K562 (cell line): ENCODE results near the gene SKIC3. TPM values are rescaled to one million over a fixed set of nuclear protein-coding genes. Genes with fewer than 3 reads are reported as not detected.
A peak's percentile ranks its signal among the peaks of the same experiment; 100 is the strongest.

Source experiments
- ARNT ChIP-seq, 2 experiments: fragments of 450-650 bp; IDR thresholded peaks; 2 replicates each; pipeline ENCODE4 v1.6.1; 2016; ENCODE audit warnings: mild to moderate bottlenecking in 1 of 2
- CBX5 ChIP-seq: IDR thresholded peaks from 2 replicates; pipeline ENCODE4 v1.6.1; 2014; ENCODE audit warnings: low read depth, borderline replicate concordance
- CGGBP1 ChIP-seq: fragments of 250-450 bp; sonication (Bioruptor Pico); IDR thresholded peaks from 2 replicates; pipeline ENCODE4 v1.9.0; 2021; ENCODE audit warnings: mild to moderate bottlenecking
- E2F4 ChIP-seq: sonication (generic); formaldehyde crosslinking; IDR thresholded peaks from 2 replicates; pipeline ENCODE4 v1.8.0; 2022; ENCODE audit warnings: mild to moderate bottlenecking, low read depth, missing genetic modification reagents
- E2F5 ChIP-seq: sonication (generic); formaldehyde crosslinking; IDR thresholded peaks from 2 replicates; pipeline ENCODE4 v1.8.0; 2022; ENCODE audit warnings: mild to moderate bottlenecking, missing genetic modification reagents
- HNRNPL ChIP-seq: fragments of 200-400 bp; formaldehyde crosslinking; IDR thresholded peaks from 2 replicates; pipeline ENCODE4 v1.6.1; 2017; ENCODE audit warnings: low read depth, mild to moderate bottlenecking, low read length
- KDM1A ChIP-seq, 2 experiments: fragments of 450-650 bp; IDR thresholded peaks; 2 replicates each; pipeline ENCODE4 v1.6.1; 2016; ENCODE audit warnings: mild to moderate bottlenecking in 2 of 2
- MCM2 ChIP-seq: fragments of 450-650 bp; IDR thresholded peaks from 2 replicates; pipeline ENCODE4 v1.6.1; 2017; ENCODE audit warnings: low read depth, mild to moderate bottlenecking
- NBN ChIP-seq: fragments of 450-650 bp; IDR thresholded peaks from 2 replicates; pipeline ENCODE4 v1.6.1; 2016; ENCODE audit warnings: low read depth, mild to moderate bottlenecking
- RAD51 ChIP-seq: fragments of 450-650 bp; IDR thresholded peaks from 2 replicates; pipeline ENCODE4 v1.7.1; 2016; ENCODE audit warnings: low read depth, mild to moderate bottlenecking, borderline replicate concordance
- RBBP5 ChIP-seq: fragments of 200-600 bp; sonication (generic); IDR thresholded peaks from 2 replicates; pipeline ENCODE4 v1.6.1; 2012; ENCODE audit warnings: borderline replicate concordance, mild to moderate bottlenecking, low read length, control low read depth, inconsistent platforms; ENCODE audit not compliant: insufficient read depth, poor library complexity, severe bottlenecking
- RBM39 ChIP-seq: fragments of 200-400 bp; formaldehyde crosslinking; optimal IDR thresholded peaks from 2 replicates; pipeline ENCODE3; 2018; ENCODE audit warnings: low read depth, low read length
- TAF1 ChIP-seq: IDR thresholded peaks from 2 replicates; pipeline ENCODE4 v1.6.1; 2011; ENCODE audit warnings: mild to moderate bottlenecking, low read length, moderate library complexity; ENCODE audit not compliant: insufficient read depth, control insufficient read depth, severe bottlenecking; ENCODE audit errors: extremely low read depth
- TFE3 ChIP-seq: fragments of 450-650 bp; formaldehyde crosslinking; IDR thresholded peaks from 2 replicates; pipeline ENCODE4 v1.4.0; 2020; ENCODE audit warnings: mild to moderate bottlenecking, mixed read lengths
- ZBTB26 ChIP-seq: fragments of 450-650 bp; formaldehyde crosslinking; IDR thresholded peaks from 2 replicates; pipeline ENCODE4 v1.4.0; 2022; ENCODE audit warnings: missing genetic modification characterization
- ZBTB9 ChIP-seq: fragments of 450-650 bp; formaldehyde crosslinking; IDR thresholded peaks from 2 replicates; pipeline ENCODE4 v1.4.0; 2020; ENCODE audit warnings: mild to moderate bottlenecking, moderate library complexity
- ZNF263 ChIP-seq: sonication (generic); formaldehyde crosslinking; IDR thresholded peaks from 2 replicates; pipeline ENCODE4 v1.8.0; 2022; ENCODE audit warnings: mild to moderate bottlenecking, missing genetic modification reagents, borderline replicate concordance
- ZNF511 ChIP-seq: sonication (generic); formaldehyde crosslinking; IDR thresholded peaks from 2 replicates; pipeline ENCODE4 v1.8.0; 2022; ENCODE audit warnings: mild to moderate bottlenecking, missing genetic modification reagents
- ZSCAN29 ChIP-seq: fragments of 450-650 bp; IDR thresholded peaks from 2 replicates; pipeline ENCODE4 v1.6.1; 2017
- polyA plus RNA-seq, 8 experiments: library from polyadenylated mRNA; depleted of rRNA in 4 of 8; stranded (reverse) in 5 of 8; unstranded in 3 of 8; fragments of >200 nt; fragmentation: Nextera tagmentation in 2 of 8; fragmentation: Illumina TruSeq in 1 of 8; extraction: Ambion mirVana in 2 of 8; extraction: Trizol in 1 of 8; gene quantifications; 2 replicates each; pipeline versions ENCODE4 v1.2.1 to v1.2.3, GENCODE V29; 2011 to 2014; ENCODE audit warnings: inconsistent platforms in 1 of 8, missing spikeins in 1 of 8
- total RNA-seq, 7 experiments: library from RNA; depleted of rRNA in 6 of 7; stranded (reverse); fragments of >200 nt in 6 of 7; fragmentation: Illumina TruSeq in 2 of 7; extraction: Trizol in 2 of 7; gene quantifications; 2 replicates each; pipeline versions ENCODE4 v1.2.1 to v1.2.3, GENCODE V29; 2011 to 2021; ENCODE audit warnings: low replicate concordance in 1 of 7

Gene SKIC3
- total and polyA plus RNA-seq, 9 of the 15 experiments (the other 6 are each of a cell fraction or from before 2014, with no cell fraction given) = 30.7 to 72.4 (median 44.1) TPM

- TF ChIP-seq ZBTB26 (CRISPR knock-in tag) = 0 out of 2 replicates have a peak, but pooled peaks have one; percentile 5
- 0 out of 2 replicates have a peak, but pooled peaks have one; percentile 14 for TF ChIP-seq E2F4 (CRISPR knock-in tag)
- TF ChIP-seq TFE3 (CRISPR knock-in tag) = peak; percentile 93
- TF ChIP-seq ZNF511 (CRISPR knock-in tag) = peak; percentile 86; the same call in 1 of the 2 replicates
- no peak; the same call in none of the 2 replicates for TF ChIP-seq ZNF263 (CRISPR knock-in tag)
- peak; percentile 78 for TF ChIP-seq TAF1
- 0 out of 2 replicates have a peak, but pooled peaks have one; percentile 28 for TF ChIP-seq CGGBP1 (CRISPR knock-in tag)
- peak in 1 of 2 experiments; percentile 28; a peak in 1 of 4 replicates for TF ChIP-seq ARNT (IDR thresholded peaks at IDR 0.05)
- peak; percentile 92 for TF ChIP-seq E2F5 (CRISPR knock-in tag)
- 0 out of 2 replicates have a peak, but pooled peaks have one; percentile 9 for TF ChIP-seq ZSCAN29
- no peak for TF ChIP-seq HNRNPL
- TF ChIP-seq NBN = peak; percentile 49
- peak; percentile 96 for TF ChIP-seq RAD51
- no peak for TF ChIP-seq MCM2
- TF ChIP-seq KDM1A (IDR thresholded peaks at IDR 0.05) = peak in 1 of 2 experiments; percentile 47; a peak in 1 of 4 replicates
- no peak for TF ChIP-seq RBM39
- TF ChIP-seq RBBP5 = peak; percentile 80
- TF ChIP-seq CBX5 = no peak; the same call in 1 of the 2 replicates
- TF ChIP-seq ZBTB9 (CRISPR knock-in tag) = peak; percentile 34; the same call in 1 of the 2 replicates
Observed at GRCh38 chr5:95554647-95555548, at the start of gene SKIC3, which contains the start of gene ARSK (continued).
